Skeletal muscle satellite cell (primary cell): ENCODE data around the gene ADGRB2.

Experiments
- H3K27me3 ChIP-seq: 2 replicates; pipeline ENCODE4 v1.7.0; 2013; ENCODE audit warnings: low read length; ENCODE audit not compliant: control insufficient read depth, insufficient read depth
- H3K36me3 ChIP-seq: 2 replicates; pipeline ENCODE4 v1.7.0; 2013; ENCODE audit warnings: mild to moderate bottlenecking, control low read depth, low read length; ENCODE audit not compliant: insufficient read depth
- H3K4me1 ChIP-seq: 2 replicates; pipeline ENCODE4 v1.7.0; 2013; ENCODE audit warnings: low read length; ENCODE audit not compliant: control insufficient read depth, insufficient read depth
- H3K4me2 ChIP-seq: 2 replicates; pipeline ENCODE4 v1.7.0; 2013; ENCODE audit warnings: mild to moderate bottlenecking, low read length
- H3K4me3 ChIP-seq: 2 replicates; pipeline ENCODE4 v1.7.0; 2013; ENCODE audit warnings: low read length
- H3K9ac ChIP-seq: 2 replicates; pipeline ENCODE4 v1.7.0; 2013; ENCODE audit warnings: mild to moderate bottlenecking, low read depth, low read length, moderate library complexity
- H3K9me3 ChIP-seq: replicated peaks from 2 replicates; pipeline ENCODE4 v1.7.0; 2013; ENCODE audit warnings: mild to moderate bottlenecking, control low read depth, low read length

The ADGRB2 gene

DNA sequence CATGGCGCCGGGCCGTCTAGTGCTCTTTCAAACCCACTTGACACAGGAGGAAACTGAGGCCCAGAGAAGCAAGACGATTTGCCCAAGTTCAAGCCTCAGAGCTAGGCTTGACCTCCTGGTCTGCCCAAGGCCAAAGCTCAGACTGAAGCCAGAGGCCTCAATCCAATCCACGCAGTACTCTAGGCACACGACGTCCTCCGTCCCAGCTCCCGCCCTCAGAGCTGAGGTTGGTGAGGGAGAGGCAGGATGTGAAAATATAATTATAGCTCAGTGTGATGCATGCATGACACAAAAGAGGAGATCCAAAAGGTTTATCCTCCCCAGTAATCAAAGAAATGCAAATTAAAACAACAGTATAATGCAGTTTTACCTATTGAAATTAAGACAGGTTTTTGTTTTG is 15.5 kb upstream of the ADGRB2 start:
- peaks cover 9% of the 10 kb centered on the region for H3K27me3 ChIP-seq
- H3K4me1 ChIP-seq: no peaks in the 10 kb centered on the region
- H3K4me2 ChIP-seq: no peak overlapping the region
- no peaks in the 10 kb centered on the region for H3K9me3 ChIP-seq
- no peak overlapping the region for H3K9ac ChIP-seq
- H3K36me3 ChIP-seq: no peaks in the 10 kb centered on the region
- H3K4me3 ChIP-seq: no peak overlapping the region

DNA sequence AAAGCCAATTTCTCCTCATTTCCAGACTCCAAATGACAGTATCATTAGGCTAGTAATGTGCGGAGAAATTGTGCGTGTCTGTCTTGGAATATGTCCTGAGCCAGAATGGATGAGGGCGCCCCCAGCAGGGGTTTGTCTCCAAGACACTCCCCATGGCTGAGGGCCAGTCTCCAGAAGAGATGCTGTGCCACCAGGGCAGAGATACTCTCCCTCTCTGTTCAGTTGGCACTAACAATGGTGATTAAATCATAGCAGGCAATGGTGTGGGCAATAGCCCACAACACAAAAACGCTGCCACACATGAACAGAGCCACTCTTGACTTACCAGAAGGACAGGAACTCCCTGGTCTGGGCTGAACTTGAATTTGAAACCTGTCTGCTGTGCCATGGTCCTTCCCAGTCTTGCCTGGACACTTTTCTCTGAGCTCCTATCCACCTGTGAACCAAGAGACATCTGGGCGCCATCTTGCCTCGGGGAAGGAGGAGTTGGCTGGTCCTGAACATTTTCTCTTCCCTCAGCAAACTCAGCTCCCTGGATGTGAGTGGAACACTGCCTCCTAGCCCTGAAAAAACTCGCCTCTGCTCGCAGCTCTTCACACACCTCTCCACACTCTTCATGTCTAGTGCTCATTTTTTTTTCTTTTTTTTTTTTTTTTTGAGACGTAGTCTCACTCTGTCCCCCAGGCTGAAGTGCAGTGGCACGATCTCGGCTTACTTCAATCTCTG is 14.8 kb upstream of the ADGRB2 start:
- Histone ChIP-seq H3K4me1 (no peaks in the 10 kb centered on the region), H3K4me3 (no peak overlapping the region), H3K36me3 (no peaks in the 10 kb centered on the region), H3K9ac (no peak overlapping the region), H3K27me3 (peaks cover 16% of the 10 kb centered on the region), H3K9me3 (no peaks in the 10 kb centered on the region), H3K4me2 (no peak overlapping the region)

DNA sequence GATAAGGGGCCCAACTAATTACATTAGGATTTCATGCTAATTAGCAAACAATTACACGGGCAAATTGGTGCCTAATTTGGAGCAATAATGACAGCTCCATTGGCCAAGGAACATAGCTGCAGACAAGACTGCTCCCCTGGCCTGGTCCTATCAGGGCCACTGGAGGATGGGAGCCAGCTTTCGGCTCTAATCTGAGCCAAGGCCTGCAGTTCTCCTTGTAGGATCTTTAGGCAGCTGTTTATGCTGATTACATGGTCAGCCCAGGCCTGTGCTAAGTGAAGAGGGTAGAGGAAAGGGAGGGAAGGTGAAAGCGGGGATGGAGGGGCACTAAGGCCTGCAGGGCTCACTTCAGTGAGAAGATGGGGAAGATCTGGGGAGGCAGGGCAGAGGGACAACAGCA is 12.4 kb upstream of the ADGRB2 start:
- no peaks in the 10 kb centered on the region for H3K36me3 ChIP-seq
- H3K9ac ChIP-seq: no peak overlapping the region
- H3K4me2 ChIP-seq: no peak overlapping the region
- H3K4me3 ChIP-seq: no peak overlapping the region
- H3K4me1 ChIP-seq: peaks cover 4% of the 10 kb centered on the region
- no peaks in the 10 kb centered on the region for H3K9me3 ChIP-seq
- peaks cover 38% of the 10 kb centered on the region for H3K27me3 ChIP-seq

DNA sequence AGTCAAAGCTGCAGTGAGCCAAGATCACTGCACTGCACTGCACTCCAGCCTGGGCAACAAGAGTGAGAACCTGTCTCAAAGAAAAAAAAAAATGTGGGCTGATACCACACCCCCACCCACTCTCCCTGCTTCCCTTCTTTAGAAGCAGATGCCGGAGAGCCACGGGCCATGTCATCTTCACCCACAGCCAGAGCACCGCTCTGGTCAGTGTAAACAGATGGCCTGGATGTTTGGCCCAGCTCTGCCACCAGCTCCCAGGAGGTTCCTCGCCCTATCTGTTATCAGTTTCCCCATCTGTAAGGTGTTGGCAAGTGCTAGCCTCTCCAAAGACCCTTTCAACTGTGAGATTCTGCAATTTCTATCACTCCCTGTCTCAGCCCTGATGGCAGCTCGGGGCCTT is 11.9 kb upstream of the ADGRB2 start:
- Histone ChIP-seq H3K36me3 (no peaks in the 10 kb centered on the region), H3K4me1 (peaks cover 4% of the 10 kb centered on the region), H3K9me3 (no peaks in the 10 kb centered on the region), H3K4me3 (no peak overlapping the region), H3K4me2 (no peak overlapping the region), H3K9ac (no peak overlapping the region), H3K27me3 (peaks cover 42% of the 10 kb centered on the region)

DNA sequence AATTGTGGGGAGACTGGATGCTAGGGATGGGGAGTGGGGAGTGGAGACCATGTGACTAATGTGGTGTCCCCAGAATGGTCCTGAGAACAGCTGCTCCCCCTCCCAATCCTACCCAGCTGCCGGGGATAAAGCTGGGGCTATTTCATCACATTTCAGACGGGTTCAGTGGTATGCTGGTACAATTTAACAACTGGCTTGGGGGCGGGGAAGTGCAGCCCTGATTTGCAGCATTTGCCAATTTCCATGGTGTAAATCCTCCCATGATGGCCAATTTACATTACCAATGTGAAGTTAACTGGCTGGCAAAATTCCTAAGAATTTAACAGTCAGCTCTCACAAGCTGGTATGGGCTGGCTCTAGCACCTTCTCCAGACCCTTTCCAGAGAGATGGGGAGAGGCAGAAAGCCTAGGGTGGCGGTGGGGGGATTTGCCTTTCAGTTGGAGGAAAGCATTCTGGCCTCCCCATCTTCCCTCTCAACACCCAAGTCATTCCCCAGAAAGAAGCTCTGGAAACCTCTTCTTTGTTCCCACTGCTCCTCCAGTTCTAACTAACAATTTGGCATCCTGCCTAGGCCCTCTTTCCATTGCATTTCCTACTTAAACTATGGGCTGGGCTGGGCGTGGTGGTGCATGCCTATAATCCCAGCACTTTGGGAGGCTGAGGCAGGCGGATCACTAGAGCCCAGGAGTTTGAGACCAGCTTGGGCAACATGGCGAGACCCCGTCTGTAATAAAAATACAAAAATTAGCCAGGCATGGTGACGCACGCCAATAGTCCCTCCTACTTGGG is 11.3 kb upstream of the ADGRB2 start:
- H3K4me1 ChIP-seq: peaks cover 4% of the 10 kb centered on the region
- H3K4me3 ChIP-seq: no peak overlapping the region
- H3K27me3 ChIP-seq: peaks cover 46% of the 10 kb centered on the region
- H3K36me3 ChIP-seq: no peaks in the 10 kb centered on the region
- H3K9ac ChIP-seq: no peak overlapping the region
- no peaks in the 10 kb centered on the region for H3K9me3 ChIP-seq
- no peak overlapping the region for H3K4me2 ChIP-seq

DNA sequence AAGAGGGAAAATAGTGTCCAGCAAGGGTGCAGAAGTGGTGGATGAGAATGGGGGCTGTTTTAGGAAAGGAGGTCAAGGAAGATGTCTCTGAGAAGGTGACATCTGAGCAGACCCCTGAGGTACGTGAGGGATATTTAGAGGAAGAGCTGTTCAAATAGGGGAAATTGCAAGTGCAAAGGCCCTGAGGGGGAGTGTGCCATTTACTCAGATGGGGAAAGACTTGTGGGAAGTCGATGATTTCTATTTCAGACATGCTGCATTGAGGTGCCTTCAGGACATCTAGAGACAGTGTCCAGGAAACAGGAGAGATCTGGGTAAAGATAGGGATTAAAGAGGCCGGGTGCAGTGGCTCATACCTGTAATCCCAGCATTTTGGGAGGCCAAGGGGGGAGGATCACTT is 10.4 kb upstream of the ADGRB2 start:
- H3K36me3 ChIP-seq: no peaks in the 10 kb centered on the region
- H3K4me3 ChIP-seq: no peak overlapping the region
- no peak overlapping the region for H3K9ac ChIP-seq
- H3K9me3 ChIP-seq: no peaks in the 10 kb centered on the region
- H3K4me1 ChIP-seq: peaks cover 4% of the 10 kb centered on the region
- H3K27me3 ChIP-seq: peaks cover 50% of the 10 kb centered on the region
- no peak overlapping the region for H3K4me2 ChIP-seq

DNA sequence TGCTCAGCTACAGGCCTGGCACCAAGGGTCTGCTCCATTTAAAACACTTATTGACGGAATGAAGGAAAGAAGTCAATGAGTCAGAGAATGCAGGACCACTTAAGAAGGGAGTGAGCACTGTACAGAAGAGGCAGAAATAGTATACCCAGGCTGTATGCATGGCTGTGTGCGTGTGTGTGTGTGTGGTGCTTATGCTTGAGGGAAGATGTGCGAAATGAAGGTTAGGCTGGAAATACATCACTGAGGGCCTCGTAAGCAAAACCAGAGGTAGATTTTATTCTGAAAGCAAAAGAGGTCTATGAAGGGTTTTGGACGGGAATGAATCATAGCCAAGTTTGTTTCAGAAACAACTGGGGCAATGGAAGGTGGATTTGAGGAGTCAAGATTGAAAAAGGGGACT is 9.7 kb upstream of the ADGRB2 start:
- Histone ChIP-seq H3K4me2 (no peak overlapping the region), H3K4me1 (peaks cover 4% of the 10 kb centered on the region), H3K27me3 (peaks cover 50% of the 10 kb centered on the region), H3K9me3 (no peaks in the 10 kb centered on the region), H3K9ac (no peak overlapping the region), H3K36me3 (no peaks in the 10 kb centered on the region), H3K4me3 (no peak overlapping the region)

DNA sequence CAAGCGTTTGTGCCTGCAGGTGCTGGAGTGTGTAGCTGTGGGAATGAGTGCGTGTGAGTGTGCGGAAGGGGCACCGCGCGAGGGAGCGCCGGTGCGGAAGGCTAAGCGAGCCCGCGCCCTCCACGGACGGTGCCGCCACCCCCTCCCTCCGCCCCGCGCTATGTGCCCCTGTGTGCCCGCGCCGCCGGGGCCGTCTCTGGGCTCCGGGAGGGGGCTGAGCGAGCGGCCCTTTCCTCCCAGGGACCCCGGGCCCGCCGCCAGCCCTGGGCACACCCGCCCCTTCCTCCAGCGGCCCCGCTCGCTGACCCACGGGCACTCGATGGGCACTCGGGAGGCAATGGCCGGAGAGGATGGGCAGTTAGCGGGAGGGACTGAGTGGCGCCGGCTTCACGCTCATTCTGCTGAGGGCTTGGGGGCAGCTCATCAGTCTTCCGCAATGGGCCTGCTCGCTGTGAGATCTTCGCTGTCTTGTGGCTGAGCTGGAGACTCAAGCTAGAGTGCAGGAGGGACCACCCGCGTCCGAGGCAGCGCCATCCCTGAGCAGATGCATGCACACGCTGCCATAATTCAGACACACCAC is 8.6 kb upstream of the ADGRB2 start:
- Histone ChIP-seq H3K36me3 (no peaks in the 10 kb centered on the region), H3K4me2 (peak overlapping the region; percentile 31), H3K9me3 (no peaks in the 10 kb centered on the region), H3K27me3 (peaks cover 55% of the 10 kb centered on the region), H3K4me1 (peaks cover 4% of the 10 kb centered on the region), H3K4me3 (no peak overlapping the region), H3K9ac (no peak overlapping the region)

DNA sequence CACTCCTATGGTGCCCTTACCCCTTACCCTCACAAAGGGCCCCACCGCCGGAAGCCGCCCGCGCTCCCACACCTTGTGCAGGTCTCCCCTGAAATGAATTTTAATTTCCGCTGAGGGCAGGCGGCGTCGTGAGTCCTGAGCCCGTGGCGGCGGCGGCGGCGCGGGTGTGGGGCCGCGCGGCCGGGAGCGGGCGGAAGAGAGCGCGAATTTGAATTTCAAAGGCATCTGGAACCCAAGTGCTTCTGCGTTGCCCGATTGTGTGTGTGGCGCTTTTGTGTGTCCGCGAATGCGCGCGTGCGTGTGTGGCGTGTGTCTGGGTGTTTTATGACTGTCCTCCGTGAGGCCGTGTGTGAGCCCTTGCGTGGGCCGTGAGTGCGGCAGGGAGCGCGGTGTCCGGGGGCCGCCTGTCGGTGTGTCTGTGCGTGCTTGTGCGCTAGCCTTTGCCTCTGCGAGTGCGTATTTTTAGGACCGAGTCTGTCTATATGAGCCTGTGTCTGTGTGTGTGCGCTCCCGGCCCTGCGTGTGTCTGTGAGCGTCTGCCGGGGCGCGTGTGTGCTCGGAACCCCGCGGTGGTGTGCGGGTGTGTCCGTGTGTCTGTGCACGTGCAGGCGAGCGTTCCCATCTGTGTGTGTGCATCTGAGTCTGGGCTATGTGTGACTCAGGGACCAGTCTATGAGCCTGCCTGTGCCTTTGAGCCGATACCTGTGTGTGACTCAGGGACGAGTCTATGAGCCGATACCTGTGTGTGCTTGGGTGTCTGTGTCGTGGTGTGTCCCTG is 7.9 kb upstream of the ADGRB2 start:
- Histone ChIP-seq H3K36me3 (no peaks in the 10 kb centered on the region), H3K9me3 (no peaks in the 10 kb centered on the region), H3K4me1 (peaks cover 4% of the 10 kb centered on the region), H3K27me3 (peaks cover 61% of the 10 kb centered on the region), H3K4me3 (no peak overlapping the region), H3K4me2 (peak overlapping the region; percentile 31), H3K9ac (no peak overlapping the region)

DNA sequence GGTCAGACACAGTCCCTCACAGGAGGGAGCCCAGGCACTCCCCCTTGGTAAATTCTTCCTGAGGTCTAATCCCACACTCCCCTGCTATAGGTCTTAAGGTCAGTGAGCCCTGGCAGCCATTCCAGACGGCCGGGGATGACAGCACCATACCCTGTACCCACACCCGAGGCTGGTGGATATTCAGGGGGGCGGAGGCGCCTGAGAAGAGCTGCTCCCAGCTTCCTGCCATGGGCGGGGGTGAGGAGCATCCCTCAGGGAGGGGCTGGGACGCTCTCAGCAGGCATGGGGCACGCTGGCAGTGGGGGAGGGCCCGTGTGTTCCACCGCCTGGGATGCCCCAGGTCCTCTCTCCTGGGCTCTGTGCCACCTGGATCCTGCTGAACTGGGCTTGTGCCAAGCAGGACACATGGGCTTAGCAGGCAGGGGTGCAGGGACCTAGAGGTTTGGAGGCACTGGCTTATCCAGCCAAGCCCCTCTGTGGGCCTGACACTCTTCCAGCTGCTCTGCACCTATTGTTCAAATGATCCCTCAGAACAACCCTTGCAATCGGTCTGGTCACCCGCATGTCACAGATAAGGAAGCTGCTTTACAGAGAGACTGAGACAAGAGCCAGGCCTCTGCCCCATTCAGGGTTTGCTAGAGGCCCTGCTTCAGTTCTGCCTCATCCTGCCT is 5.7 kb upstream of the ADGRB2 start:
- Histone ChIP-seq H3K4me2 (no peak overlapping the region), H3K4me1 (peaks cover 4% of the 10 kb centered on the region), H3K9me3 (no peaks in the 10 kb centered on the region), H3K4me3 (no peak overlapping the region), H3K36me3 (no peaks in the 10 kb centered on the region), H3K9ac (no peak overlapping the region), H3K27me3 (peaks cover 54% of the 10 kb centered on the region)
